Measurements from ENCODE around the gene TAF1. TPM values are rescaled to one million over a fixed set of nuclear protein-coding genes. Genes with fewer than 3 reads are reported as not detected.
"Not testable (repeated sequence)": the region's sequence is repeated elsewhere in the genome, so short reads cannot be mapped to it uniquely, and the experiment has no call there.

Gene TAF1
- total RNA-seq, 2 experiments from 2014 or later = 30.2 to 48.2 TPM

- Histone ChIP-seq H3K79me2 (ENCODE audit: insufficient read depth, low read depth, low read length) (no peaks in the 10 kb centered on the region), H3K36me3 (ENCODE audit: insufficient read depth, low read length) (peaks cover 38% of the 10 kb centered on the region), H3K4me2 (ENCODE audit: low read length) (no peak overlapping the region), H2AFZ (ENCODE audit: low read length) (no peak overlapping the region), H3K9me3 (ENCODE audit: low read length) (no peaks in the 10 kb centered on the region), H3K4me1 (ENCODE audit: insufficient read depth, low read length, poor library complexity, severe bottlenecking) (no peaks in the 10 kb centered on the region), H3K27ac (ENCODE audit: low read depth, low read length, poor library complexity, severe bottlenecking) (no peak overlapping the region), H4K20me1 (ENCODE audit: insufficient read depth, low read length) (no peaks in the 10 kb centered on the region), H3K4me3 (ENCODE audit: low read depth, low read length, poor library complexity, severe bottlenecking) (no peak overlapping the region), H3K9me2 (ENCODE audit: insufficient read depth, low read length) (no peaks in the 10 kb centered on the region)
- ChIA-PET POLR2A (interaction anchor here (0.6 to 0.7 kb wide), 2 partner anchors 10 to 166 kb away, joined by 3 read pairs; no protein-coding TSS in a partner anchor), CTCF (ENCODE audit: unreplicated experiment) (no interaction called here)
- intact Hi-C loops (cut with micrococcal nuclease; ENCODE audit: unreplicated experiment) = no loop called here
- BruUV-seq (replicated peaks) = no TSS peak
- DNase-seq (ENCODE audit: low spot score) = no peak
- TF ChIP-seq EZH2phosphoT487 (IDR thresholded peaks at IDR 0.05; ENCODE audit: borderline replicate concordance, low read depth, low read length) (no peak), CTCF (conservative IDR thresholded peaks at IDR 0.05; ENCODE audit: low read length) (no peak)
These were observed 84.4 kb downstream of the TAF1 start for GRCh38 chrX:71450433-71451106.

- H4K20me1 ChIP-seq (ENCODE audit: insufficient read depth, low read length); H2AFZ ChIP-seq (ENCODE audit: low read length); H3K27ac ChIP-seq (ENCODE audit: low read depth, low read length, poor library complexity, severe bottlenecking); H3K79me2 ChIP-seq (ENCODE audit: insufficient read depth, low read depth, low read length); H3K4me3 ChIP-seq (ENCODE audit: low read depth, low read length, poor library complexity, severe bottlenecking); CTCF ChIA-PET (ENCODE audit: unreplicated experiment); POLR2A ChIA-PET; DNase-seq (ENCODE audit: low spot score); H3K9me2 ChIP-seq (ENCODE audit: insufficient read depth, low read length); H3K9me3 ChIP-seq (ENCODE audit: low read length); intact Hi-C loops (cut with micrococcal nuclease; ENCODE audit: unreplicated experiment); H3K4me1 ChIP-seq (ENCODE audit: insufficient read depth, low read length, poor library complexity, severe bottlenecking); H3K4me2 ChIP-seq (ENCODE audit: low read length); BruUV-seq (replicated peaks): not testable (repeated sequence)
- H3K36me3 ChIP-seq (ENCODE audit: insufficient read depth, low read length) = peaks cover 41% of the 10 kb centered on the region
These were observed 85.4 kb downstream of the TAF1 start for GRCh38 chrX:71451518-71451917.

GRCh38 chrX:71453056-71453455, 86.9 kb downstream of the TAF1 start:
- Histone ChIP-seq H2AFZ (ENCODE audit: low read length) (no peak overlapping the region), H3K27ac (ENCODE audit: low read depth, low read length, poor library complexity, severe bottlenecking) (no peak overlapping the region), H3K4me2 (ENCODE audit: low read length) (no peak overlapping the region), H3K4me3 (ENCODE audit: low read depth, low read length, poor library complexity, severe bottlenecking) (no peak overlapping the region), H3K79me2 (ENCODE audit: insufficient read depth, low read depth, low read length) (no peaks in the 10 kb centered on the region), H4K20me1 (ENCODE audit: insufficient read depth, low read length) (no peaks in the 10 kb centered on the region), H3K36me3 (ENCODE audit: insufficient read depth, low read length) (peaks cover 46% of the 10 kb centered on the region), H3K4me1 (ENCODE audit: insufficient read depth, low read length, poor library complexity, severe bottlenecking) (no peaks in the 10 kb centered on the region), H3K9me3 (ENCODE audit: low read length) (no peaks in the 10 kb centered on the region), H3K9me2 (ENCODE audit: insufficient read depth, low read length) (no peaks in the 10 kb centered on the region)
- ChIA-PET CTCF (ENCODE audit: unreplicated experiment) (no interaction called here), POLR2A (no interaction called here)
- BruUV-seq (replicated peaks) = no TSS peak
- intact Hi-C loops (cut with micrococcal nuclease; ENCODE audit: unreplicated experiment) = no loop called here
- no peak for TF ChIP-seq EZH2phosphoT487 (IDR thresholded peaks at IDR 0.05; ENCODE audit: borderline replicate concordance, low read depth, low read length)
- no peak for TF ChIP-seq CTCF (conservative IDR thresholded peaks at IDR 0.05; ENCODE audit: low read length)
- DNase-seq (ENCODE audit: low spot score) = no peak
